ENCODE data around the gene CYFIP2.

The CYFIP2 gene

GRCh38 chr5:157362982-157363381, 97.1 kb downstream of the CYFIP2 start:
- DNase-seq, result no peak

- DNase-seq, result no peak
Measured at GRCh38 chr5:157365732-157366131, 99.8 kb downstream of the CYFIP2 start.

GRCh38 chr5:157366741-157367674, 101.1 kb downstream of the CYFIP2 start:
- DNase-seq, result no peak

- DNase-seq, result no peak
Measured at GRCh38 chr5:157369507-157369906, 103.6 kb downstream of the CYFIP2 start.

- DNase-seq, result no peak
Measured at GRCh38 chr5:157370967-157371366, 105.0 kb downstream of the CYFIP2 start.

- DNase-seq, result no peak
Measured at GRCh38 chr5:157371655-157372471, 105.9 kb downstream of the CYFIP2 start.

- DNase-seq, result no peak
Measured at GRCh38 chr5:157372472-157372822, 106.5 kb downstream of the CYFIP2 start.

GRCh38 chr5:157378509-157378908, 112.6 kb downstream of the CYFIP2 start:
- no peak for DNase-seq

- no peak for DNase-seq
Measured at GRCh38 chr5:157379983-157380382, 114.1 kb downstream of the CYFIP2 start.

GRCh38 chr5:157381746-157382145, 115.8 kb downstream of the CYFIP2 start:
- no peak for DNase-seq

- DNase-seq, result no peak
Measured at GRCh38 chr5:157382996-157383800, 117.3 kb downstream of the CYFIP2 start.

- no peak for DNase-seq
Measured at GRCh38 chr5:157384971-157385709, 119.2 kb downstream of the CYFIP2 start.

GRCh38 chr5:157387041-157387563, 121.2 kb downstream of the CYFIP2 start:
- DNase-seq, result no peak

GRCh38 chr5:157387683-157388093, 121.8 kb downstream of the CYFIP2 start:
- no peak for DNase-seq

GRCh38 chr5:157388111-157388710, 122.3 kb downstream of the CYFIP2 start:
- no peak for DNase-seq

- DNase-seq, result no peak
Measured at GRCh38 chr5:157389103-157389502, 123.2 kb downstream of the CYFIP2 start.

GRCh38 chr5:157390133-157390532, 124.2 kb downstream of the CYFIP2 start:
- DNase-seq, result no peak

- DNase-seq, result no peak
Measured at GRCh38 chr5:157390551-157391297, 124.8 kb downstream of the CYFIP2 start.

- no peak for DNase-seq
Measured at GRCh38 chr5:157398305-157398704, 132.4 kb downstream of the CYFIP2 start.

- DNase-seq, result no peak
Measured at GRCh38 chr5:157400741-157401495, 135.0 kb downstream of the CYFIP2 start.
